ENCODE data around the gene TTC7B. TPM values are rescaled to one million over a fixed set of nuclear protein-coding genes. Genes with fewer than 3 reads are reported as not detected.

TTC7B gene
- total and polyA plus RNA-seq, 2 donors (not counting 1 experiment from before 2014, with no cell fraction given), result 0.36 to 3.2 TPM

DNA sequence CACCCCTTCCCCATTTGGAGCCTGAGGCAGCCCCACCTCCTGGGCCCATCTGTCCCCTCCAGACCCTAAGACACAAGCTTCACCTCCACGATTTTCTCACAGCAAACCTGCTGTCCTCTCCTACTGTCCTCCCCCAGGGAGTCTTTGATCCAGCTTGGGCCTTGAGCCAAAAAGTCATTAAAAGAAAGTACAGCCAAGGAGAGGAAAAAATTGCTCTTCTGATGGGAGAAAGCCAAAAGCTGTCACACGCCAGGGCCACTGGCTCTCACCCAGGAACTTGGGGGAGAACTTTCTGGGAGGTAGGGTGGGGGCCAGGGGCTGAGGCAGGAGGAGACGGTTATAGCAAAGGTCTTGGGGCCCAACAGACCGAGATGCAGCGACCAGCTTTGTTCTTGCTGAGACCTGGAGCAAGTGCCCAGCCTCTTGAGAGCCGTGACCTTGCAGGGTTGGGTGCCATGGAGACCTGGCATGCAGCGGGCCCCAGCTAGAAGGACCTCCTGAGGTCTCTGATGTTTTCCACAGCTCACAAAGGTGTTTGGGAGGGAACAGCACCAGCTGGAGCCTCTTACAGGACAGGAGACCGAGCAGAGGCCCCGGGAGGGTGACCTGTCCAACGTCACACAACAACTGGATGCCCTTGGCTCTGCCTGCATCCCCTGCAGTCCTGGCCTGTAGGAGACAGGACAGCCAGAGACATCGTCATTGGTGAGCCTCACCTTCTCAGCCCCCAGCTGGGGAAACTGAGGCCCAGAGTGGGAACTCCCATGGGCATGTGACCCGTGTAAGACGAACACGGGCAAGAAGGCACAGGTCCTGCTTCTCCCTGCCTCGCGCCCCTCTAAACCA lies 294.9 kb downstream of the TTC7B start:
- no peak for TF ChIP-seq EZH2 (IDR thresholded peaks at IDR 0.05; ENCODE audit: borderline replicate concordance, insufficient read depth, low read depth, low read length, poor library complexity, severe bottlenecking)
- TF ChIP-seq, protein P1, sequence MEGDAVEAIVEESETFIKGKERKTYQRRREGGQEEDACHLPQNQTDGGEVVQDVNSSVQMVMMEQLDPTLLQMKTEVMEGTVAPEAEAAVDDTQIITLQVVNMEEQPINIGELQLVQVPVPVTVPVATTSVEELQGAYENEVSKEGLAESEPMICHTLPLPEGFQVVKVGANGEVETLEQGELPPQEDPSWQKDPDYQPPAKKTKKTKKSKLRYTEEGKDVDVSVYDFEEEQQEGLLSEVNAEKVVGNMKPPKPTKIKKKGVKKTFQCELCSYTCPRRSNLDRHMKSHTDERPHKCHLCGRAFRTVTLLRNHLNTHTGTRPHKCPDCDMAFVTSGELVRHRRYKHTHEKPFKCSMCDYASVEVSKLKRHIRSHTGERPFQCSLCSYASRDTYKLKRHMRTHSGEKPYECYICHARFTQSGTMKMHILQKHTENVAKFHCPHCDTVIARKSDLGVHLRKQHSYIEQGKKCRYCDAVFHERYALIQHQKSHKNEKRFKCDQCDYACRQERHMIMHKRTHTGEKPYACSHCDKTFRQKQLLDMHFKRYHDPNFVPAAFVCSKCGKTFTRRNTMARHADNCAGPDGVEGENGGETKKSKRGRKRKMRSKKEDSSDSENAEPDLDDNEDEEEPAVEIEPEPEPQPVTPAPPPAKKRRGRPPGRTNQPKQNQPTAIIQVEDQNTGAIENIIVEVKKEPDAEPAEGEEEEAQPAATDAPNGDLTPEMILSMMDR (IDR thresholded peaks at IDR 0.05), result no peak
- POLR2A ChIA-PET, result no interaction called here
- Histone ChIP-seq H3K9ac (ENCODE audit: low read length) (no peak overlapping the region), H3K27ac (ENCODE audit: low read length in 2 of 2) (no peak overlapping the region), H3K36me3 (replicated peaks in 1 of 2; ENCODE audit: control extremely low read depth in 1 of 2, control insufficient read depth in 1 of 2, extremely low read depth in 1 of 2, insufficient read depth in 2 of 2, low read length in 1 of 2) (no peaks in the 10 kb centered on the region), H2AFZ (ENCODE audit: insufficient read depth, low read depth, low read length, poor library complexity, severe bottlenecking) (no peak overlapping the region), H3K4me2 (replicated peaks; ENCODE audit: low read depth, low read length, poor library complexity, severe bottlenecking) (no peak overlapping the region), H4K20me1 (ENCODE audit: control insufficient read depth, insufficient read depth, low read length, poor library complexity, severe bottlenecking) (no peaks in the 10 kb centered on the region), H3K4me1 (ENCODE audit: control insufficient read depth in 2 of 2, insufficient read depth in 2 of 2, low read length in 2 of 2) (no peaks in the 10 kb centered on the region), H3K27me3 (replicated peaks in 1 of 4; ENCODE audit: control extremely low read depth in 1 of 4, control insufficient read depth in 3 of 4, insufficient read depth in 4 of 4, low read length in 3 of 4) (no peaks in the 10 kb centered on the region), H3K4me3 (ENCODE audit: control extremely low read depth in 1 of 5, extremely low read depth in 1 of 5, insufficient read depth in 1 of 5, low read depth in 2 of 5, low read length in 4 of 5) (no peak overlapping the region), H3K9me3 (ENCODE audit: control extremely low read depth in 1 of 3, control insufficient read depth in 2 of 3, insufficient read depth in 1 of 3, low read length in 2 of 3) (peaks cover 0 to 10% (median 0%) of the 10 kb centered on the region in 3 donors), H3K79me2 (ENCODE audit: control insufficient read depth, insufficient read depth, low read length) (no peaks in the 10 kb centered on the region)
- WGBS (ENCODE audit: insufficient coverage), result 86% methylated on average over 14 of the region's 16 CpGs
- Mint-ChIP-seq H3K9me3 (ENCODE audit: insufficient read depth) (peaks cover 3% of the 10 kb centered on the region), H3K4me3 (no peak overlapping the region), H3K27me3 (peaks cover 6% of the 10 kb centered on the region), H3K27ac (no peak overlapping the region), H3K4me1 (no peaks in the 10 kb centered on the region)
- intact Hi-C loops (cut with micrococcal nuclease), result no loop called here
- no peak for ATAC-seq (ENCODE audit: low read depth)
- CTCF ChIA-PET, result interaction anchor here (0.6 to 0.8 kb wide), 2 partner anchors 220 to 1493 kb away, joined by 3 to 4 read pairs; no protein-coding TSS in a partner anchor
- no peak for DNase-seq

DNA sequence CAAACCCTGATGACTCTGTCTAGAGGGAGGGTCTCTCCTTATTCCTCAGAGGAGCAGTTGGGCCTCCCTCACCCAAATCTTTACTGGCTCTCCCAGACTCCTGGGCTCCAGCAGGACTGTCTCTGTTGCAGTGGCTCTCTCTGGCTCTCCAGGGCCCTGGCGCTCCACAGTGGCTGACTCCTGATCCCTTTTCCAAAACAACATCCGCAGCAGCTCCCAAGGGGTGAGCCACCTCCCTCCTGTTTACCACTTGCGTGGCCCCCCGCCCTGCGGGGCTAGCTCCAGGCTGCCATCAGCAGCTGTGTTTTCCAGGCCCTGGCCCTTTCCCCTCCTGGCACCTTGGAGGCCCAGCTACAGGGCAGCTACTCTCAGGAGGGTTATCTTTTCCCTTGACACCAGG lies 295.9 kb downstream of the TTC7B start:
- intact Hi-C loops (cut with micrococcal nuclease), result no loop called here
- H3K4me1 ChIP-seq (ENCODE audit: control insufficient read depth in 2 of 2, insufficient read depth in 2 of 2, low read length in 2 of 2), result no peaks in the 10 kb centered on the region

More for the DNA sequence above, 295.9 kb downstream of the TTC7B start:
- H3K4me2 ChIP-seq (replicated peaks; ENCODE audit: low read depth, low read length, poor library complexity, severe bottlenecking), result no peak overlapping the region
- no peak overlapping the region for H3K9ac ChIP-seq (ENCODE audit: low read length)
- ChIA-PET POLR2A (no interaction called here), CTCF (no interaction called here)
- WGBS (ENCODE audit: insufficient coverage), result 100% methylated on average over 5 of the region's 5 CpGs
- no peak overlapping the region for H3K27ac ChIP-seq (ENCODE audit: low read length in 2 of 2)
- H3K27ac Mint-ChIP-seq, result no peak overlapping the region
- no peak overlapping the region for H3K4me3 Mint-ChIP-seq
- no peak overlapping the region for H2AFZ ChIP-seq (ENCODE audit: insufficient read depth, low read depth, low read length, poor library complexity, severe bottlenecking)
- peaks cover 6% of the 10 kb centered on the region for H3K27me3 Mint-ChIP-seq
- ATAC-seq (ENCODE audit: low read depth), result no peak
- H3K4me1 Mint-ChIP-seq, result no peaks in the 10 kb centered on the region
- no peaks in the 10 kb centered on the region for H3K36me3 ChIP-seq (replicated peaks in 1 of 2; ENCODE audit: control extremely low read depth in 1 of 2, control insufficient read depth in 1 of 2, extremely low read depth in 1 of 2, insufficient read depth in 2 of 2, low read length in 1 of 2)
- no peaks in the 10 kb centered on the region for H4K20me1 ChIP-seq (ENCODE audit: control insufficient read depth, insufficient read depth, low read length, poor library complexity, severe bottlenecking)
- H3K9me3 Mint-ChIP-seq (ENCODE audit: insufficient read depth), result no peaks in the 10 kb centered on the region
- no peak overlapping the region for H3K4me3 ChIP-seq (ENCODE audit: control extremely low read depth in 1 of 5, extremely low read depth in 1 of 5, insufficient read depth in 1 of 5, low read depth in 2 of 5, low read length in 4 of 5)
- peaks cover 0 to 10% (median 0%) of the 10 kb centered on the region in 3 donors for H3K9me3 ChIP-seq (ENCODE audit: control extremely low read depth in 1 of 3, control insufficient read depth in 2 of 3, insufficient read depth in 1 of 3, low read length in 2 of 3)
- no peak for TF ChIP-seq EZH2 (IDR thresholded peaks at IDR 0.05; ENCODE audit: borderline replicate concordance, insufficient read depth, low read depth, low read length, poor library complexity, severe bottlenecking)
- H3K79me2 ChIP-seq (ENCODE audit: control insufficient read depth, insufficient read depth, low read length), result no peaks in the 10 kb centered on the region
- DNase-seq, result no peak
- no peaks in the 10 kb centered on the region for H3K27me3 ChIP-seq (replicated peaks in 1 of 4; ENCODE audit: control extremely low read depth in 1 of 4, control insufficient read depth in 3 of 4, insufficient read depth in 4 of 4, low read length in 3 of 4)
